Activated naive CD4-positive, alpha-beta T cell treated with anti-CD3 and anti-CD28 coated beads, Interleukin-2, amount 10 ng/mL, durations not matched to agents 7 days and 5 days (primary cell): ENCODE results near the gene IMPG1.
"Not testable (repeated sequence)": the region's sequence is repeated elsewhere in the genome, so short reads cannot be mapped to it uniquely, and the experiment has no call there.

ENCODE experiments used
- CTCF ChIA-PET: fragments of 350-600 bp; sonication (Branson Sonifier 250); formaldehyde crosslinking; loops from one replicate; lab custom pipeline; 2021; ENCODE audit warnings: antibody characterized with exemption; lab: Charles Lee
- DNase-seq: peaks from one replicate; pipeline ENCODE4 v3.0.0-alpha.2; 2020
- H3K27ac Mint-ChIP-seq: one replicate; pipeline ENCODE4 v1.8.0; 2021; ENCODE audit warnings: mild to moderate bottlenecking, moderate library complexity, mixed read lengths
- H3K27me3 Mint-ChIP-seq: one replicate; pipeline ENCODE4 v1.8.0; 2021; ENCODE audit warnings: mild to moderate bottlenecking, mixed read lengths
- H3K36me3 Mint-ChIP-seq: one replicate; pipeline ENCODE4 v1.8.0; 2021; ENCODE audit warnings: mixed read lengths
- H3K4me1 Mint-ChIP-seq: one replicate; pipeline ENCODE4 v1.8.0; 2021; ENCODE audit warnings: mixed read lengths
- H3K4me3 Mint-ChIP-seq: one replicate; pipeline ENCODE4 v1.8.0; 2021; ENCODE audit warnings: mild to moderate bottlenecking, moderate library complexity, mixed read lengths
- H3K9me3 Mint-ChIP-seq: one replicate; pipeline ENCODE4 v1.8.0; 2021; ENCODE audit warnings: mixed read lengths

IMPG1 gene

DNA sequence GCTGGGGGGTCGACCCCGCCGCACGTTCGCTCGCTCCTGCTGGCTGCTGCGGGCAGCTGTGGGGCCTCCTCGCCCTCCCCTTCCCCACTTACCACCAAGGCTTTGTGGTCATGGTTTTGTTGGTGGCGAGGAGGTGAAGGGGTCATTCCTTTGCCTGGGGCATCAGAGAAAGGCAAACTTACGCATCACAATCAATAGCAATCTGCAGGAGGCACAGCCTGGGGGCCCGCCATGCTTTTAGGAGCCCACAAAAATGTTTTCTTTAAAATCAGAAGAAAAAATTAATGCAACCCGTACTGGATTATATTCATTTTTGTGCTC, 137.0 kb downstream of the IMPG1 start:
- DNase-seq: no peak
- no peaks in the 10 kb centered on the region for H3K9me3 Mint-ChIP-seq
- no peaks in the 10 kb centered on the region for H3K36me3 Mint-ChIP-seq
- CTCF ChIA-PET: interaction anchor here (0.9 to 2.5 kb wide), 6 partner anchors 8 to 1522 kb away, joined by 3 to 7 read pairs (median 4); no protein-coding TSS in a partner anchor
- H3K27ac Mint-ChIP-seq: no peak overlapping the region
- no peak overlapping the region for H3K4me3 Mint-ChIP-seq
- H3K27me3 Mint-ChIP-seq: peaks cover 19% of the 10 kb centered on the region
- peaks cover 4% of the 10 kb centered on the region for H3K4me1 Mint-ChIP-seq

DNA sequence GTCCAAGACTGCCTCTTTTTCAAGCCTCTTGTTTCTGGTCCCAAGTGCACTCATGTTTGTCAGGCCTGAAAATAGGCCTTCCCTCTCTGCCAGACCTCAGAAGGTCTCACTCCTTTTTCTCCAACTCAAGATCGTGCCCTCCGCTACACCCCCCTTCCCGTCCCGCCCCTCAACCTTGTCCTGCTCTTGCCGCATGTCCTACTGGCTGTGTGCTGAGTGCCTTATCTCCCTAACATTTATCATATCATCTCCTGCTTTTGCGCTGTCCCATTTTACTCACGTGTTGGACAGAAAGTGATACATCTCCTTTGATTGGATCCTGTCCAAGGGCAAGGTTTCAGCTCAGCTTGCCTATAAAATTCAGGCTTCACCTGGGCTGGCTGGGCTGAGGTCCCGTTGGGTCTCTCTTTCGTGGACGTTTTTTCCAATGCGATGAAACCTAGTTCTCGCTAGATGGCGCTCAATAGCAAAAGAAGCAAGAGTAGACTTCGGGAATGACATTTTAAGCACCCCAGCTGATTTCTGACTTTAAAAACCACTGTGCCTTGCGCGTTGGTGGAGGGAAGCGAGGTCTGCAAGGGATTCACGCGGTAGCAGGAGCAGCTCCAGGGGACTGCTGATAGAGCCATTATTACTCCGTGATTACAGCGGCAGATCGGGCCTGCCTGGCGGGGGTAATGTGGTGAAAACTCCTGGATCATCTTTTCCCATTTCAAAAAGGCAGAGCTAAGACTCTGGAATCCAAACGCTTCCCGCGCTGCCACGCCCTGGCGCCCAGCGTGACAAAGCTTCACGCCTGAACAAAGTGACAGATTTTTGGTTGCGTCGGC, 137.6 kb downstream of the IMPG1 start:
- peaks cover 19% of the 10 kb centered on the region for H3K27me3 Mint-ChIP-seq
- DNase-seq: peak; percentile 34
- no peak overlapping the region for H3K4me3 Mint-ChIP-seq
- H3K27ac Mint-ChIP-seq: no peak overlapping the region
- no peaks in the 10 kb centered on the region for H3K9me3 Mint-ChIP-seq
- CTCF ChIA-PET: interaction anchor here (0.9 to 2.5 kb wide), 6 partner anchors 9 to 1522 kb away, joined by 3 to 7 read pairs (median 4); no protein-coding TSS in a partner anchor
- H3K36me3 Mint-ChIP-seq: no peaks in the 10 kb centered on the region
- H3K4me1 Mint-ChIP-seq: peaks cover 4% of the 10 kb centered on the region

DNA sequence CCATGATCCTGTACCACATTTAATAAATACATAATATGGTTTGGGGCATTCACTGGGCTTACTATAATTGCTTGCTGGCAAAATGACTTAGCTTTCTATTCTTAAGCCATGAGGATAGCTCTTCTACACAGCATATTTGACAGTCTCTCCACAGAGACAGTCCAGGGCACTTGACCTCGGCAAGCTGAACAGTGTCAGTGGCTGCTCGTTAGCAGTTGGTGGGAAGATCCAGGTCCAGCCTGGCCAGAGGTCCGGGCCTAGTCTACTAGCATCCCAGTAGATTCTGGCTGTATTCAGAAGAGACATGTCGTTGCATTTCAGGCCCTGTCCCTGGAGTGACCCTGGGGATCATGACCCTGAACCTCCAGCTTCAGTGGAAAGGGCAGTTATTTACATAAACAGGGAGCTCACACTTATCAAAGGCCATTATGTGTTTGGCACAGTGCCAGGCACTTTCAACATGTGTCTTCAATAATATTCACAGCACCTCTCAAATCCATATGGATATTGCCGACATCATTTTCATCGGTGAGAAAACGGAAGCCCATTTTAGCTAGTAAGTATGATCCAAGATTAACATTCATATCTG, 139.0 kb downstream of the IMPG1 start:
- Mint-ChIP-seq H3K4me3 (no peak overlapping the region), H3K27me3 (peaks cover 19% of the 10 kb centered on the region), H3K27ac (no peak overlapping the region), H3K36me3 (no peaks in the 10 kb centered on the region), H3K4me1 (peaks cover 4% of the 10 kb centered on the region), H3K9me3 (no peaks in the 10 kb centered on the region)
- CTCF ChIA-PET: interaction anchor here (2.5 kb wide), 1 partner anchor 1524 kb away, joined by 7 read pairs; no protein-coding TSS in a partner anchor
- no peak for DNase-seq

DNA sequence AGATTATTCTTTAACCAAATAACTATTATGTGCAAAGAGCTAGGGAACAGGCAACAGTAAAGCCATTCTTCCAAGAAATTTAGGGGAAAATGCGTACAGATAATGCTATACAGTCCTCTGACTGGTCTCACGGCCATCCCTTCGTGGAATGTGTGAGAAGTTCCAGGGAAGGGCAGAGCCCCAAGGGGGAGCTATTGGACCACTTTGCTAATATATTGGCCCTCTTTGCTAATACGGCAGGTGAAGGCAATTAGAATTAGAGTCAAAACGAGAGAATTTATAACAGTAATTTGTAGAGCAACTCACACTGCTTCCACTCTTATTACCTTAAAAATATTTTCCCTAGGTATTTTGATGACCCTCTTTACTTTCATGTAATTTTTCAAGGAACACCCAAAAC, 140.4 kb downstream of the IMPG1 start:
- DNase-seq: no peak
- Mint-ChIP-seq H3K9me3 (no peaks in the 10 kb centered on the region), H3K36me3 (no peaks in the 10 kb centered on the region), H3K4me3 (no peak overlapping the region), H3K27me3 (peaks cover 19% of the 10 kb centered on the region), H3K27ac (no peak overlapping the region), H3K4me1 (peaks cover 4% of the 10 kb centered on the region)
- CTCF ChIA-PET: interaction anchor here (1.0 kb wide), 1 partner anchor 15 kb away, joined by 3 read pairs; no protein-coding TSS in a partner anchor

- Mint-ChIP-seq H3K27ac (no peak overlapping the region), H3K9me3 (no peaks in the 10 kb centered on the region), H3K36me3 (no peaks in the 10 kb centered on the region), H3K4me1 (peaks cover 4% of the 10 kb centered on the region), H3K27me3 (peaks cover 13% of the 10 kb centered on the region), H3K4me3 (no peak overlapping the region)
- CTCF ChIA-PET: interaction anchor here (1.0 kb wide), 1 partner anchor 14 kb away, joined by 3 read pairs; no protein-coding TSS in a partner anchor
- no peak for DNase-seq
Observed at GRCh38 chr6:75931011-75931680, 141.3 kb downstream of the IMPG1 start.

DNA sequence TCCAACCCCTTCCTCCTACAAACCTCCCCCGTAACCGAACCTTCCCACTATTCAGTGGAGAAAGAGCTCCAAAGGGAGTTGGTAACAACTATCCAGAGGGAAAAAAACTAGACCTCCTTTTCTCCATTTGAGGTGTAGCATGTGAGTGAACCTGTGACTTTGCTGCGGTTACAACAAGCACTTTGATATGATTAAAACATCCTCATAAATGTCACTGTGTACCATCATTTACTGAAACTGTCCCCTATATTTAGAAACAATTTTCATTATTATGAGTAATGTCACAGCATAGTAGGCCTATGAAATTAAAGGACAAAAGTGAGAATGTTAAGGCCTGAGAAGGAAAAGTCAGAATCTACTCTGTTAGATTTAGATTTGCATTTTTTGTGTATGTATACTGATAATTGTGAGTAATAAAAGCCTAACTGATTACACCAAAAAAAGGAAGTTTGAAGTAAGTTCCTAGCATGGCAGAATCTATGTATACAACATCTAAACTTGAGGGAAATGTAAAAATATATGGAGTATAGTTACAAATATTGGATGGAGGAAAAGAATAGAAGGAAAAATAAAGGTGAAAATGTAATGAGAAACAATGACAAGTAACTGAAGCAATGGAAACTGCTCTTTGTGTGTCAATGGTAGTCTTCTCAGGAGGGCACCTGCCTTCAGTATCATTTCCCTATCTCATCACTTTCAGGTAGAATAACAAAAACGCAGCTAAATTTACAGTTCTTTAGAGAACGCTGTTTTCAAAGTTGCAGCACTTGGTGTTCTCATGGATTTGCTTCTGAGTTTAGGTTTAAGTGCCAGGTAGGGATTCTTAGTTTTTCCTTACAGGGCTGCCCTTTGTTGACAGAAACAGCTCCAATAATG, 145.9 kb downstream of the IMPG1 start:
- DNase-seq: no peak
- Mint-ChIP-seq H3K27ac (no peak overlapping the region), H3K4me3 (no peak overlapping the region), H3K4me1 (no peaks in the 10 kb centered on the region), H3K9me3 (no peaks in the 10 kb centered on the region), H3K27me3 (no peaks in the 10 kb centered on the region), H3K36me3 (no peaks in the 10 kb centered on the region)
- CTCF ChIA-PET: no interaction called here

GRCh38 chr6:75922226-75922625, 150.2 kb downstream of the IMPG1 start:
- no peaks in the 10 kb centered on the region for H3K27me3 Mint-ChIP-seq

DNA sequence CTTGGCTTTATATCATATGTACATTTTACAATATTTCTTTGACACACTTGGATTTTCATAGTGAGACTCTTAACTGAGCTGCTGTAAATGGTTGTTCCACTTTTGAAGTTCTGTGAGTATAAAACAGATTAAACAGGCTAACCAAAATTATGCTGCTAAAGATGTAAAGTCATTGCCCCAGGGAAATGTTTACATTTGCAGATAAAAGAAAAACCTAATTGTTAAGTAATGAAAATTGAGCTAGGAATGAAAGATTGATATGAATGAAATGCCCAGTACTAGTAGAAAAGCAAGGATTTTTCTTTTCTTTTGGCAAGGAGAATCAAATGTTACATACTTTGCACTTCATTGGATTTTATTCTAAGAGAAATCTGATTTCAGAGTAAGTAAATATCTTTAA, 159.4 kb downstream of the IMPG1 start:
- CTCF ChIA-PET: no interaction called here
- no peak overlapping the region for H3K27ac Mint-ChIP-seq
- no peaks in the 10 kb centered on the region for H3K36me3 Mint-ChIP-seq
- H3K9me3 Mint-ChIP-seq: no peaks in the 10 kb centered on the region
- no peaks in the 10 kb centered on the region for H3K4me1 Mint-ChIP-seq
- DNase-seq: no peak
- H3K27me3 Mint-ChIP-seq: no peaks in the 10 kb centered on the region
- no peak overlapping the region for H3K4me3 Mint-ChIP-seq

More at GRCh38 chr6:75922226-75922625, 150.2 kb downstream of the IMPG1 start:
- Mint-ChIP-seq H3K4me3 (no peak overlapping the region), H3K9me3 (no peaks in the 10 kb centered on the region), H3K27ac (no peak overlapping the region), H3K4me1 (no peaks in the 10 kb centered on the region), H3K36me3 (no peaks in the 10 kb centered on the region)
- CTCF ChIA-PET: no interaction called here
- DNase-seq: no peak

DNA sequence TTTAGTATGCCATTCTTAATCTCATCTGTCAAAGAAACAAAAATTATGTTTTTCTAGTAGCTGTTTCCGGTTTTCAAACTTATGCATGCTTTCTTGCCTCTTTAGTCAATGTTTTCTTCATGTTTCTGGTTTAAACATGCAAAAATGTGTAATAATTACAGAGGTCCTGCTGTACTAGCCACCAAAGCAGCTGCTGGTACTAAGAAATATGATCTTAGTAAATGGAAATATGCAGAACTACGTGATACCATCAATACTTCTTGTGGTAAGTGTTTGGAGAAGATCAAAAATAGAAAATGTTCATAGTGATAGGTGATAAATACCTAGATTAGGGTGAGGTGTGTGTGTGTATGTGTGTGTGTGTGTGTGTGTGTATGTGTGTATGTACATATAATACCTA, 165.0 kb downstream of the IMPG1 start:
- no peak overlapping the region for H3K4me3 Mint-ChIP-seq
- CTCF ChIA-PET: interaction anchor here (1.9 kb wide), 1 partner anchor 14 kb away, joined by 7 read pairs; no protein-coding TSS in a partner anchor
- H3K4me1 Mint-ChIP-seq: no peaks in the 10 kb centered on the region
- no peaks in the 10 kb centered on the region for H3K36me3 Mint-ChIP-seq
- no peak overlapping the region for H3K27ac Mint-ChIP-seq
- no peaks in the 10 kb centered on the region for H3K27me3 Mint-ChIP-seq
- DNase-seq: no peak
- no peaks in the 10 kb centered on the region for H3K9me3 Mint-ChIP-seq

- CTCF ChIA-PET: interaction anchor here (1.9 kb wide), 1 partner anchor 14 kb away, joined by 7 read pairs; no protein-coding TSS in a partner anchor
- Mint-ChIP-seq H3K4me3 (no peak overlapping the region), H3K36me3 (no peaks in the 10 kb centered on the region), H3K27ac (no peak overlapping the region), H3K27me3 (no peaks in the 10 kb centered on the region), H3K4me1 (no peaks in the 10 kb centered on the region), H3K9me3 (no peaks in the 10 kb centered on the region)
- no peak for DNase-seq
Observed at GRCh38 chr6:75906871-75907270, 165.6 kb downstream of the IMPG1 start.

GRCh38 chr6:75905129-75905528, 167.3 kb downstream of the IMPG1 start:
- DNase-seq, H3K9me3 Mint-ChIP-seq, H3K4me3 Mint-ChIP-seq, H3K36me3 Mint-ChIP-seq, CTCF ChIA-PET, H3K27me3 Mint-ChIP-seq, H3K27ac Mint-ChIP-seq, H3K4me1 Mint-ChIP-seq: not testable (repeated sequence)

- H3K27me3 Mint-ChIP-seq, H3K4me1 Mint-ChIP-seq, CTCF ChIA-PET, H3K27ac Mint-ChIP-seq, H3K36me3 Mint-ChIP-seq, DNase-seq, H3K4me3 Mint-ChIP-seq, H3K9me3 Mint-ChIP-seq: not testable (repeated sequence)
Observed at GRCh38 chr6:75900216-75900615, 172.2 kb downstream of the IMPG1 start.

DNA sequence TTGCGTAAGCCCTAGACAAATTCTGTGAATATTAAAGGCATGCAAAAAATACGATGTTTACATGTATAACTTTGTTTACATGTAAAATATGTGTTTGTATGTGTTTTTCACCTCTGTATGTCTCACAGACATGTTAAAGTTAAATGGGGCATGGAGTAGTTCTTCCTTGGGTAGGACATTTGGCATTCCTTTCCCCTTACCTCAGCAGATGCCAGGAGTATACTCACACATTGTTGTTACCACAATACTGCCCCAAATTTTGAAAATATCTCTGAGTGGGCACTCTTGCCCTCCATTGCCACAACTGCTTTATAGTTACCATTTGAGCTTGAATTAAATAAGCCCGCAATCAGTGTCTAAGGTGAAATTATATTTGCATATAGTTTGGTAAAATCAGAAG, 175.9 kb downstream of the IMPG1 start:
- Mint-ChIP-seq H3K27ac (no peak overlapping the region), H3K36me3 (no peaks in the 10 kb centered on the region), H3K9me3 (peaks cover 1% of the 10 kb centered on the region), H3K4me1 (no peaks in the 10 kb centered on the region), H3K4me3 (no peak overlapping the region), H3K27me3 (no peaks in the 10 kb centered on the region)
- CTCF ChIA-PET: no interaction called here
- no peak for DNase-seq
